ENCODE results near the gene PPT2. TPM values are rescaled to one million over a fixed set of nuclear protein-coding genes. Genes with fewer than 3 reads are reported as not detected.

Gene PPT2
- total and polyA plus RNA-seq, 2 donors (not counting 3 experiments of a cell fraction or from before 2014, with no cell fraction given) = 27.2 to 47.3 TPM

- no peaks in the 10 kb centered on the region for H3K9me3 ChIP-seq (replicated peaks; ENCODE audit: control insufficient read depth, insufficient read depth, low read length)
- no peaks in the 10 kb centered on the region for H3K79me2 ChIP-seq (ENCODE audit: control insufficient read depth, insufficient read depth, low read length)
- no peak for FAIRE-seq
- TF ChIP-seq CTCF (IDR thresholded peaks at IDR 0.05; ENCODE audit: extremely low read depth in 1 of 2, insufficient read depth in 1 of 2, low read depth in 1 of 2, low read length in 2 of 2) (no peak), GATA2 (IDR thresholded peaks at IDR 0.05; ENCODE audit: insufficient read depth, insufficient read length, low read depth, low read length) (no peak), MYC (IDR thresholded peaks at IDR 0.05; ENCODE audit: low read depth, low read length) (no peak), JUN (IDR thresholded peaks at IDR 0.05; ENCODE audit: borderline replicate concordance, insufficient read depth, insufficient read length, low read depth) (no peak), POLR2AphosphoS5 (IDR thresholded peaks at IDR 0.05; ENCODE audit: insufficient read depth, low read depth, low read length) (no peak), EZH2 (IDR thresholded peaks at IDR 0.05; ENCODE audit: borderline replicate concordance, low read depth, low read length, severe bottlenecking) (no peak), POLR2A (IDR thresholded peaks at IDR 0.05; ENCODE audit: low read depth, low read length) (no peak), FOS (IDR thresholded peaks at IDR 0.05; ENCODE audit: borderline replicate concordance, insufficient read depth, low read length) (no peak)
- TF ChIP-seq, protein P1, sequence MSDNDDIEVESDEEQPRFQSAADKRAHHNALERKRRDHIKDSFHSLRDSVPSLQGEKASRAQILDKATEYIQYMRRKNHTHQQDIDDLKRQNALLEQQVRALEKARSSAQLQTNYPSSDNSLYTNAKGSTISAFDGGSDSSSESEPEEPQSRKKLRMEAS (IDR thresholded peaks at IDR 0.05; ENCODE audit: insufficient read depth, insufficient read length) = no peak
- no peak overlapping the region for H3K27ac ChIP-seq (ENCODE audit: insufficient read depth, low read depth, low read length)
- H3K4me3 ChIP-seq (replicated peaks in 1 of 3; ENCODE audit: insufficient read depth in 1 of 3, low read depth in 1 of 3, low read length in 3 of 3) = no peak overlapping the region
- H3K36me3 ChIP-seq (ENCODE audit: control insufficient read depth in 2 of 2, extremely low read depth in 1 of 2, insufficient read depth in 2 of 2, low read length in 2 of 2) = peaks cover 7 to 9% of the 10 kb centered on the region in 2 experiments
- H2AFZ ChIP-seq (ENCODE audit: low read depth, low read length) = no peak overlapping the region
- H3K9me1 ChIP-seq (replicated peaks; ENCODE audit: control insufficient read depth, extremely low read depth, insufficient read depth, low read length) = no peaks in the 10 kb centered on the region
- no TSS peak for BruUV-seq (replicated peaks)
- no peak overlapping the region for H3K4me2 ChIP-seq (ENCODE audit: insufficient read depth, low read length)
- H3K27me3 ChIP-seq (ENCODE audit: control insufficient read depth in 2 of 2, insufficient read depth in 2 of 2, low read length in 2 of 2) = no peaks in the 10 kb centered on the region
- ChIA-PET CTCF (interaction anchor here (1.1 kb wide), 2 partner anchors 34 to 46 kb away, joined by 3 to 4 read pairs; partner anchors contain the start of gene FKBPL), POLR2A (no interaction called here)
- no peaks in the 10 kb centered on the region for H3K4me1 ChIP-seq (ENCODE audit: control insufficient read depth, extremely low read depth, insufficient read depth, low read length)
- intact Hi-C loops (cut with micrococcal nuclease) (no loop called here), dilution Hi-C loops (cut with MboI; ENCODE audit: extremely low pct_ligation_motif_present, low sequenced_read_pairs) (no loop called here)
- DNase-seq (ENCODE audit: low read depth, low spot score) = no peak
- H3K9ac ChIP-seq (replicated peaks; ENCODE audit: extremely low read depth, insufficient read depth, low read length) = no peak overlapping the region
- no peaks in the 10 kb centered on the region for H4K20me1 ChIP-seq (replicated peaks; ENCODE audit: control insufficient read depth, extremely low read depth, insufficient read depth, low read length)
Measured at GRCh38 chr6:32163559-32164258, 9.8 kb downstream of the PPT2 start.

All from endothelial cell of umbilical vein (primary cell).